HepG2 (cell line): Measurements from ENCODE around the gene PDCD2. TPM values are rescaled to one million over a fixed set of nuclear protein-coding genes. Genes with fewer than 3 reads are reported as not detected.

Experiments
- CENPT ChIP-seq: sonication (generic); formaldehyde crosslinking; IDR thresholded peaks from 2 replicates; pipeline ENCODE4 v1.8.0; 2022; ENCODE audit warnings: low read depth, mild to moderate bottlenecking, moderate library complexity, missing genetic modification reagents
- GABPA ChIP-seq, 2 experiments: IDR thresholded peaks; 2 replicates each; pipeline ENCODE4 v1.6.1; 2011 to 2016; ENCODE audit warnings: low read depth in 2 of 2, low read length in 1 of 2, missing biosample characterization in 1 of 2, missing genetic modification characterization in 1 of 2
- HDAC1 ChIP-seq: sonication (generic); formaldehyde crosslinking; IDR thresholded peaks from 2 replicates; pipeline ENCODE4 v1.5.1; 2020; ENCODE audit warnings: mild to moderate bottlenecking, missing genetic modification reagents
- HNRNPH1 ChIP-seq: fragments of 200-400 bp; formaldehyde crosslinking; optimal IDR thresholded peaks from 2 replicates; pipeline ENCODE3; 2017; ENCODE audit warnings: mild to moderate bottlenecking, low read depth, low read length
- HNRNPK ChIP-seq: fragments of 200-400 bp; formaldehyde crosslinking; IDR thresholded peaks from 2 replicates; pipeline ENCODE4 v1.6.1; 2018; ENCODE audit warnings: low read length, low read depth, moderate library complexity, mild to moderate bottlenecking; ENCODE audit not compliant: poor library complexity, severe bottlenecking
- KMT2A ChIP-seq: sonication (generic); formaldehyde crosslinking; IDR thresholded peaks from 2 replicates; pipeline ENCODE4 v1.4.0; 2020; ENCODE audit warnings: missing genetic modification reagents
- MAFK ChIP-seq, 2 experiments: IDR thresholded peaks in 1 of 2; conservative IDR thresholded peaks in 1 of 2; 2 replicates each; pipeline ENCODE4 v1.6.1; 2011; ENCODE audit warnings: improper control_type of control experiment in 2 of 2, low read length in 2 of 2
- NR2F1 ChIP-seq, 2 experiments: fragments of 450-650 bp in 1 of 2; formaldehyde crosslinking in 1 of 2; IDR thresholded peaks; 2 replicates each; pipeline versions ENCODE4 v1.5.0 to v1.6.1; 2016 to 2020; ENCODE audit warnings: mild to moderate bottlenecking in 1 of 2, missing compliant biosample characterization in 1 of 2, missing genetic modification reagents in 1 of 2, moderate library complexity in 1 of 2
- SETDB1 ChIP-seq: sonication (generic); formaldehyde crosslinking; IDR thresholded peaks from 2 replicates; pipeline ENCODE4 v1.5.1; 2020; ENCODE audit warnings: missing genetic modification reagents, mild to moderate bottlenecking, borderline replicate concordance
- SNAPC2 ChIP-seq: sonication (generic); formaldehyde crosslinking; IDR thresholded peaks from 2 replicates; pipeline ENCODE4 v1.8.1; 2022; ENCODE audit warnings: mild to moderate bottlenecking, missing genetic modification reagents
- ZFY ChIP-seq: sonication (generic); formaldehyde crosslinking; IDR thresholded peaks from 2 replicates; pipeline ENCODE4 v1.4.0; 2020; ENCODE audit warnings: missing genetic modification reagents
- ZNF124 ChIP-seq: sonication (generic); formaldehyde crosslinking; IDR thresholded peaks from 2 replicates; pipeline ENCODE4 v1.4.0; 2020; ENCODE audit warnings: missing genetic modification reagents
- ZNF205 ChIP-seq: IDR thresholded peaks from 2 replicates; pipeline ENCODE4 v1.6.1; 2018; ENCODE audit warnings: missing biosample characterization, missing genetic modification reagents
- ZNF816 ChIP-seq: sonication (generic); formaldehyde crosslinking; IDR thresholded peaks from 2 replicates; pipeline ENCODE4 v1.8.0; 2022; ENCODE audit warnings: missing genetic modification reagents, mild to moderate bottlenecking, borderline replicate concordance
- polyA plus RNA-seq, 8 experiments: library from polyadenylated mRNA; depleted of rRNA in 3 of 8; stranded (reverse) in 7 of 8; unstranded in 1 of 8; fragments of >200 nt; fragmentation: Illumina TruSeq in 4 of 8; extraction: Trizol in 4 of 8; gene quantifications; 2 replicates each; pipeline versions ENCODE4 v1.2.1 to v1.2.3, GENCODE V29; 2011 to 2016; ENCODE audit warnings: low read depth in 4 of 8, missing spikeins in 1 of 8, mixed read lengths in 1 of 8; ENCODE audit not compliant: insufficient read depth in 1 of 8
- total RNA-seq, 5 experiments: library from RNA; depleted of rRNA; stranded (reverse); fragments of >200 nt; fragmentation: Illumina TruSeq; extraction: Trizol; gene quantifications; 2 replicates each; pipeline ENCODE4 v1.2.3, GENCODE V29; 2016; ENCODE audit warnings: low read depth in 1 of 5
- TF ChIP-seq, protein P1 (sequence below): sonication (generic); formaldehyde crosslinking; IDR thresholded peaks from 2 replicates; pipeline ENCODE4 v1.4.0; 2020; ENCODE audit warnings: mild to moderate bottlenecking, missing genetic modification reagents
- TF ChIP-seq, protein P2 (sequence below): IDR thresholded peaks from 2 replicates; pipeline ENCODE4 v1.6.1; 2012; ENCODE audit warnings: inconsistent platforms
- TF ChIP-seq, protein P3 (sequence below): sonication (generic); formaldehyde crosslinking; IDR thresholded peaks from 2 replicates; pipeline ENCODE4 v1.4.0; 2020; ENCODE audit warnings: missing genetic modification reagents, mild to moderate bottlenecking, borderline replicate concordance
- TF ChIP-seq, protein P4 (sequence below): sonication (generic); formaldehyde crosslinking; IDR thresholded peaks from 2 replicates; pipeline ENCODE4 v1.4.0; 2020; ENCODE audit warnings: missing genetic modification reagents
- TF ChIP-seq, protein P5 (sequence below): sonication (generic); formaldehyde crosslinking; IDR thresholded peaks from 2 replicates; pipeline ENCODE4 v1.5.0; 2020; ENCODE audit warnings: mild to moderate bottlenecking, missing genetic modification reagents

The PDCD2 gene
- total and polyA plus RNA-seq, 2 of the 13 experiments (the other 11 are each of a cell fraction or from before 2014, with no cell fraction given), result 83.6 to 133 TPM

DNA sequence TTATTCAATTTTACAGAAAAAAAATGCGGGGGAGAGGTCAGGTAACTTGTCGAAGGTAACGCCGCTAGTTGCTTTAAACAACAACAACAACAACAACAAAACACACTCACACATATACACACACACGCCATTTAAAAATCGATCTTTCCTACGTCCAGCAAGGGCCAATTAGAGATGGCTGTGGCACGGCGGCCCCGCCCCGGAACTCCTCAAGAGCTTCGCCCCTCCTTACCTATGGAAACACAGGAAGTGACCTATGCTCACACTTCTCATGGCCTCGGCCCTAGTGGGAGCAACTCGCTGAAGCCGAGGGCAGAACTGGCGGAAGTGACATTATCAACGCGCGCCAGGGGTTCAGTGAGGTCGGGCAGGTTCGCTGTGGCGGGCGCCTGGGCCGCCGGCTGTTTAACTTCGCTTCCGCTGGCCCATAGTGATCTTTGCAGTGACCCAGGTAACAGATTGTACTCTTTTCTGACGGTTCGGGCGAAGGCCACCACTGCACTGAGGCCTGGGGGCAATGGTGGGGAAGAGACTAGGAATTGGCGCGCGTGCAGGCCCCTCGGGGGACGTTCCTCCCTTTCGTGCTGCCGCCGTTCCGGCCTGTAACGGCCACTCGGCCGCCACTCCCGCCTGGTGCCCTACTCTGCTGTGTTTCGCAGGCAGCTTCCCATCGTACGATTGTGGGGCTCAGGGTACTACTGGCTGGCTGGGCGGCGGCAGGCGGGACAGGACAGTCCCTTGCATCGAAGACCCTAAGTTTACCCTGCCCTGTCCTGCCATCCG, 30.2 kb downstream of the PDCD2 start, which contains the start of gene TBP (continued):
- TF ChIP-seq GABPA (IDR thresholded peaks at IDR 0.05; ENCODE audit: low read depth, low read length), result peak; percentile 90
- peak; percentile 98 for TF ChIP-seq GABPA (CRISPR knock-in tag; IDR thresholded peaks at IDR 0.05; ENCODE audit: low read depth)
- TF ChIP-seq, protein P1, sequence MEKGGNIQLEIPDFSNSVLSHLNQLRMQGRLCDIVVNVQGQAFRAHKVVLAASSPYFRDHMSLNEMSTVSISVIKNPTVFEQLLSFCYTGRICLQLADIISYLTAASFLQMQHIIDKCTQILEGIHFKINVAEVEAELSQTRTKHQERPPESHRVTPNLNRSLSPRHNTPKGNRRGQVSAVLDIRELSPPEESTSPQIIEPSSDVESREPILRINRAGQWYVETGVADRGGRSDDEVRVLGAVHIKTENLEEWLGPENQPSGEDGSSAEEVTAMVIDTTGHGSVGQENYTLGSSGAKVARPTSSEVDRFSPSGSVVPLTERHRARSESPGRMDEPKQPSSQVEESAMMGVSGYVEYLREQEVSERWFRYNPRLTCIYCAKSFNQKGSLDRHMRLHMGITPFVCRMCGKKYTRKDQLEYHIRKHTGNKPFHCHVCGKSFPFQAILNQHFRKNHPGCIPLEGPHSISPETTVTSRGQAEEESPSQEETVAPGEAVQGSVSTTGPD (CRISPR knock-in tag), result no peak
- TF ChIP-seq HDAC1 (CRISPR knock-in tag), result peak; percentile 97
- TF ChIP-seq MAFK (conservative IDR thresholded peaks at IDR 0.05 in 1 of 2, IDR thresholded peaks at IDR 0.05 in 1 of 2; ENCODE audit: low read length in 2 of 2), result no peak; a peak in 1 of 4 replicates
- no peak for TF ChIP-seq SETDB1 (CRISPR knock-in tag)
- peak; percentile 78; the same call in 1 of the 2 replicates for TF ChIP-seq CENPT (CRISPR knock-in tag)
- no peak; the same call in none of the 2 replicates for TF ChIP-seq ZNF124
- TF ChIP-seq, protein P2, sequence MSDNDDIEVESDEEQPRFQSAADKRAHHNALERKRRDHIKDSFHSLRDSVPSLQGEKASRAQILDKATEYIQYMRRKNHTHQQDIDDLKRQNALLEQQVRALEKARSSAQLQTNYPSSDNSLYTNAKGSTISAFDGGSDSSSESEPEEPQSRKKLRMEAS, result peak; percentile 96
- TF ChIP-seq NR2F1 (CRISPR knock-in tag; IDR thresholded peaks at IDR 0.05), result peak; percentile 83 to 87
- TF ChIP-seq, protein P3, sequence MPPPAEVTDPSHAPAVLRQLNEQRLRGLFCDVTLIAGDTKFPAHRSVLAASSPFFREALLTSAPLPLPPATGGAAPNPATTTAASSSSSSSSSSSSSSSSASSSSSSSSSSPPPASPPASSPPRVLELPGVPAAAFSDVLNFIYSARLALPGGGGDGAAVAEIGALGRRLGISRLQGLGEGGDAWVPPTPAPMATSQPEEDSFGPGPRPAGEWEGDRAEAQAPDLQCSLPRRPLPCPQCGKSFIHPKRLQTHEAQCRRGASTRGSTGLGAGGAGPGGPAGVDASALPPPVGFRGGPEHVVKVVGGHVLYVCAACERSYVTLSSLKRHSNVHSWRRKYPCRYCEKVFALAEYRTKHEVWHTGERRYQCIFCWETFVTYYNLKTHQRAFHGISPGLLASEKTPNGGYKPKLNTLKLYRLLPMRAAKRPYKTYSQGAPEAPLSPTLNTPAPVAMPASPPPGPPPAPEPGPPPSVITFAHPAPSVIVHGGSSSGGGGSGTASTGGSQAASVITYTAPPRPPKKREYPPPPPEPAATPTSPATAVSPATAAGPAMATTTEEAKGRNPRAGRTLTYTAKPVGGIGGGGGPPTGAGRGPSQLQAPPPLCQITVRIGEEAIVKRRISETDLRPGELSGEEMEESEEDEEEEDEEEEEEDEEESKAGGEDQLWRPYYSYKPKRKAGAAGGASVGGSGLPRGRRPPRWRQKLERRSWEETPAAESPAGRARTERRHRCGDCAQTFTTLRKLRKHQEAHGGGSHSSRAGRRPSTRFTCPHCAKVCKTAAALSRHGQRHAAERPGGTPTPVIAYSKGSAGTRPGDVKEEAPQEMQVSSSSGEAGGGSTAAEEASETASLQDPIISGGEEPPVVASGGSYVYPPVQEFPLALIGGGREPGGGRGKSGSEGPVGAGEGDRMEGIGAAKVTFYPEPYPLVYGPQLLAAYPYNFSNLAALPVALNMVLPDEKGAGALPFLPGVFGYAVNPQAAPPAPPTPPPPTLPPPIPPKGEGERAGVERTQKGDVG (CRISPR knock-in tag), result no peak
- peak; percentile 100 for TF ChIP-seq ZNF205 (CRISPR knock-in tag)
- TF ChIP-seq ZFY (CRISPR knock-in tag), result peak; percentile 99
- TF ChIP-seq, protein P4, sequence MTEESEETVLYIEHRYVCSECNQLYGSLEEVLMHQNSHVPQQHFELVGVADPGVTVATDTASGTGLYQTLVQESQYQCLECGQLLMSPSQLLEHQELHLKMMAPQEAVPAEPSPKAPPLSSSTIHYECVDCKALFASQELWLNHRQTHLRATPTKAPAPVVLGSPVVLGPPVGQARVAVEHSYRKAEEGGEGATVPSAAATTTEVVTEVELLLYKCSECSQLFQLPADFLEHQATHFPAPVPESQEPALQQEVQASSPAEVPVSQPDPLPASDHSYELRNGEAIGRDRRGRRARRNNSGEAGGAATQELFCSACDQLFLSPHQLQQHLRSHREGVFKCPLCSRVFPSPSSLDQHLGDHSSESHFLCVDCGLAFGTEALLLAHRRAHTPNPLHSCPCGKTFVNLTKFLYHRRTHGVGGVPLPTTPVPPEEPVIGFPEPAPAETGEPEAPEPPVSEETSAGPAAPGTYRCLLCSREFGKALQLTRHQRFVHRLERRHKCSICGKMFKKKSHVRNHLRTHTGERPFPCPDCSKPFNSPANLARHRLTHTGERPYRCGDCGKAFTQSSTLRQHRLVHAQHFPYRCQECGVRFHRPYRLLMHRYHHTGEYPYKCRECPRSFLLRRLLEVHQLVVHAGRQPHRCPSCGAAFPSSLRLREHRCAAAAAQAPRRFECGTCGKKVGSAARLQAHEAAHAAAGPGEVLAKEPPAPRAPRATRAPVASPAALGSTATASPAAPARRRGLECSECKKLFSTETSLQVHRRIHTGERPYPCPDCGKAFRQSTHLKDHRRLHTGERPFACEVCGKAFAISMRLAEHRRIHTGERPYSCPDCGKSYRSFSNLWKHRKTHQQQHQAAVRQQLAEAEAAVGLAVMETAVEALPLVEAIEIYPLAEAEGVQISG (CRISPR knock-in tag), result peak; percentile 99
- TF ChIP-seq HNRNPH1, result no peak
- TF ChIP-seq HNRNPK, result no peak
- TF ChIP-seq, protein P5, sequence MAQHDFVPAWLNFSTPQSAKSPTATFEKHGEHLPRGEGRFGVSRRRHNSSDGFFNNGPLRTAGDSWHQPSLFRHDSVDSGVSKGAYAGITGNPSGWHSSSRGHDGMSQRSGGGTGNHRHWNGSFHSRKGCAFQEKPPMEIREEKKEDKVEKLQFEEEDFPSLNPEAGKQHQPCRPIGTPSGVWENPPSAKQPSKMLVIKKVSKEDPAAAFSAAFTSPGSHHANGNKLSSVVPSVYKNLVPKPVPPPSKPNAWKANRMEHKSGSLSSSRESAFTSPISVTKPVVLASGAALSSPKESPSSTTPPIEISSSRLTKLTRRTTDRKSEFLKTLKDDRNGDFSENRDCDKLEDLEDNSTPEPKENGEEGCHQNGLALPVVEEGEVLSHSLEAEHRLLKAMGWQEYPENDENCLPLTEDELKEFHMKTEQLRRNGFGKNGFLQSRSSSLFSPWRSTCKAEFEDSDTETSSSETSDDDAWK (CRISPR knock-in tag), result no peak
- peak; percentile 99 for TF ChIP-seq KMT2A (CRISPR knock-in tag)
- TF ChIP-seq SNAPC2, result no peak
- 0 out of 2 replicates have a peak, but pooled peaks have one; percentile 4 for TF ChIP-seq ZNF816 (CRISPR knock-in tag)
